HCT116 (cell line): ENCODE results near the gene NAB1. TPM values are rescaled to one million over a fixed set of nuclear protein-coding genes. Genes with fewer than 3 reads are reported as not detected.
"Not testable (repeated sequence)": the region's sequence is repeated elsewhere in the genome, so short reads cannot be mapped to it uniquely, and the experiment has no call there.

Source experiments
- ATAC-seq: fragments of 200-7000 bp; cut with Tn5 transposase; 2 replicates; pipeline ENCODE4 v1.9.1; 2020; ENCODE audit warnings: mild to moderate bottlenecking, moderate library complexity
- BruUV-seq: library from RNA; stranded (reverse); fragments of 400-500 nt; replicated peaks from 2 replicates; lab custom pipeline; 2021; lab: Mats Ljungman, UMichigan
- CTCF ChIA-PET: fragments of 300-600 bp; sonication (Branson Sonifier 250); formaldehyde crosslinking; loops from one replicate; lab custom pipeline; 2021; ENCODE audit warnings: antibody characterized with exemption; lab: Charles Lee
- POLR2A ChIA-PET: fragments of 300-600, 350-600 bp; sonication (Branson Sonifier 250); formaldehyde crosslinking; loops from one replicate; lab custom pipeline; 2021; ENCODE audit warnings: antibody characterized with exemption; lab: Charles Lee
- RAD21 ChIA-PET, 2 experiments: fragments of 300-600 bp; sonication (Branson Sonifier 250); formaldehyde crosslinking; loops; one replicate each; lab custom pipeline; 2023; ENCODE audit warnings: low total read pairs in 2 of 2; ENCODE audit not compliant: uncharacterized antibody in 2 of 2, unreplicated experiment in 2 of 2, low non-redundant PET in 1 of 2; lab: Charles Lee
- DNase-seq: peaks from one replicate; pipeline ENCODE4 v3.0.0-alpha.2; 2010; ENCODE audit warnings: low read depth, low spot score
- H2AFZ ChIP-seq: fragments of 200-600 bp; shearing (Covaris generic), sonication (generic); 2 replicates; pipeline ENCODE4 v1.6.1; 2017; ENCODE audit warnings: low read depth, mixed run types, mixed read lengths, antibody characterized with exemption, low read length; ENCODE audit not compliant: poor library complexity, severe bottlenecking
- H3K27ac ChIP-seq: 2 replicates; pipeline ENCODE4 v1.5.1; 2012; ENCODE audit warnings: low read depth, low read length
- H3K27me3 ChIP-seq: fragments of 200-600 bp; sonication (generic); 2 replicates; pipeline ENCODE4 v1.6.1; 2016; ENCODE audit warnings: mixed run types, low read length, mixed read lengths; ENCODE audit not compliant: insufficient read depth
- H3K36me3 ChIP-seq, 2 experiments: fragments of 200-500 bp in 1 of 2; fragments of 200-600 bp in 1 of 2; sonication (Bioruptor generic) in 1 of 2; sonication (generic) in 1 of 2; 2 replicates each; pipeline versions ENCODE4 v1.5.1 to v1.6.1; 2014 to 2016; ENCODE audit warnings: low read length in 2 of 2, inconsistent platforms in 1 of 2, mixed read lengths in 1 of 2, mixed run types in 1 of 2; ENCODE audit not compliant: insufficient read depth in 2 of 2, control insufficient read depth in 1 of 2
- H3K4me1 ChIP-seq, 2 experiments: fragments of 200-600 bp in 1 of 2; sonication (generic) in 1 of 2; 2 replicates each; pipeline versions ENCODE4 v1.5.1 to v1.6.1; 2012 to 2017; ENCODE audit warnings: low read length in 2 of 2, inconsistent platforms in 1 of 2, mild to moderate bottlenecking in 1 of 2, mixed read lengths in 1 of 2, mixed run types in 1 of 2, moderate library complexity in 1 of 2; ENCODE audit not compliant: insufficient read depth in 2 of 2, control insufficient read depth in 1 of 2
- H3K4me2 ChIP-seq: fragments of 200-600 bp; sonication (generic); 2 replicates; pipeline ENCODE4 v1.6.1; 2017; ENCODE audit warnings: mixed run types, low read length, mixed read lengths
- H3K4me3 ChIP-seq, 2 experiments: fragments of 200-600 bp in 1 of 2; sonication (generic) in 1 of 2; replicated peaks in 1 of 2; 2 replicates each; pipeline ENCODE4 v1.5.1; 2011 to 2016; ENCODE audit warnings: low read length in 2 of 2, control low read depth in 1 of 2, low read depth in 1 of 2, mild to moderate bottlenecking in 1 of 2, mixed read lengths in 1 of 2, mixed run types in 1 of 2
- H3K79me2 ChIP-seq: fragments of 200-600 bp; sonication (generic); 2 replicates; pipeline ENCODE4 v1.6.1; 2017; ENCODE audit warnings: mild to moderate bottlenecking, mixed run types, low read length, moderate library complexity, mixed read lengths; ENCODE audit not compliant: insufficient read depth
- H3K9ac ChIP-seq: fragments of 200-600 bp; sonication (generic); 2 replicates; pipeline ENCODE4 v1.6.1; 2016; ENCODE audit warnings: low read length, mixed read lengths
- H3K9me2 ChIP-seq: fragments of 200-600 bp; sonication (generic), shearing (Covaris generic); 2 replicates; pipeline ENCODE4 v1.6.1; 2017; ENCODE audit warnings: mixed run types, mild to moderate bottlenecking, moderate library complexity; ENCODE audit not compliant: insufficient read depth
- H3K9me3 ChIP-seq, 2 experiments: fragments of 200-500 bp in 1 of 2; fragments of 200-600 bp in 1 of 2; sonication (Bioruptor generic) in 1 of 2; sonication (generic) in 1 of 2; 2 replicates each; pipeline ENCODE4 v1.6.1; 2014 to 2017; ENCODE audit warnings: low read length in 2 of 2, mixed read lengths in 2 of 2, inconsistent platforms in 1 of 2, low read depth in 1 of 2, mild to moderate bottlenecking in 1 of 2, mixed run types in 1 of 2, moderate library complexity in 1 of 2; ENCODE audit not compliant: control insufficient read depth in 1 of 2, insufficient read depth in 1 of 2
- H4K20me1 ChIP-seq: fragments of 200-600 bp; sonication (generic), shearing (Covaris generic); 2 replicates; pipeline ENCODE4 v1.6.1; 2017; ENCODE audit warnings: mixed run types, mild to moderate bottlenecking, moderate library complexity; ENCODE audit not compliant: insufficient read depth
- POLR2AphosphoS5 ChIP-seq: IDR thresholded peaks from 2 replicates; pipeline ENCODE4 v1.6.1; 2011; ENCODE audit warnings: mild to moderate bottlenecking, low read depth, low read length, moderate library complexity
- YY1 ChIP-seq: IDR thresholded peaks from 2 replicates; pipeline ENCODE4 v1.6.1; 2011; ENCODE audit warnings: low read length, low read depth, moderate library complexity, mild to moderate bottlenecking; ENCODE audit not compliant: insufficient replicate concordance; ENCODE audit errors: extremely low read depth
- ZFX ChIP-seq: fragments of 450-650 bp; IDR thresholded peaks from 2 replicates; pipeline ENCODE4 v1.6.1; 2017
- intact Hi-C: fragments of 100-400 bp; cut with micrococcal nuclease; formaldehyde crosslinking; loops from 2 replicates; pipeline ENCODE4 v1.10.0; 2022
- total RNA-seq: library from RNA; stranded (reverse); gene quantifications from one replicate; pipeline ENCODE4 v1.2.1, GENCODE V29; 2021; ENCODE audit not compliant: unreplicated experiment

NAB1 gene
- total RNA-seq, 1 experiment from 2014 or later: 43.8 TPM

GRCh38 chr2:190607657-190608357 lies 41.1 kb upstream of the NAB1 start (continued):
- TF ChIP-seq YY1 (peak; percentile 89), POLR2AphosphoS5 (peak; percentile 59), ZFX (no peak)

- DNase-seq, H2AFZ ChIP-seq, H3K27me3 ChIP-seq, BruUV-seq, RAD21 ChIA-PET, H3K4me3 ChIP-seq, intact Hi-C loops, H3K9me3 ChIP-seq, H4K20me1 ChIP-seq, ATAC-seq, H3K79me2 ChIP-seq, CTCF ChIA-PET, H3K36me3 ChIP-seq, H3K9me2 ChIP-seq: not testable (repeated sequence)
- H3K4me2 ChIP-seq: peak overlapping the region; percentile 81; the same call in 1 of the 2 replicates
- POLR2A ChIA-PET: interaction anchor here (0.8 kb wide), 1 partner anchor 9 kb away, joined by 4 read pairs; no protein-coding TSS in a partner anchor
- H3K9ac ChIP-seq: peak overlapping the region; percentile 68; the same call in 1 of the 2 replicates
- peaks cover 41 to 74% of the 10 kb centered on the region in 2 experiments for H3K4me1 ChIP-seq
- H3K27ac ChIP-seq: peak overlapping the region; percentile 82; the same call in 1 of the 2 replicates
Observed at GRCh38 chr2:190608863-190609262, 40.0 kb upstream of the NAB1 start.

- DNase-seq: not testable (repeated sequence)
Observed at GRCh38 chr2:190609397-190609796, 39.5 kb upstream of the NAB1 start.

GRCh38 chr2:190610528-190610927 lies 38.4 kb upstream of the NAB1 start:
- intact Hi-C loops: not testable (repeated sequence)

More at GRCh38 chr2:190609397-190609796, 39.5 kb upstream of the NAB1 start:
- Histone ChIP-seq H3K4me1 (peaks cover 41 to 68% of the 10 kb centered on the region in 2 experiments), H2AFZ (peak overlapping the region; percentile 73), H3K4me2 (peak overlapping the region; percentile 33; the same call in 1 of the 2 replicates), H3K9ac (peak overlapping the region; percentile 3; the same call in 1 of the 2 replicates)
- H3K9me3 ChIP-seq, H3K27me3 ChIP-seq, CTCF ChIA-PET, BruUV-seq, H3K9me2 ChIP-seq, H4K20me1 ChIP-seq, H3K27ac ChIP-seq, H3K4me3 ChIP-seq, ATAC-seq, H3K36me3 ChIP-seq, H3K79me2 ChIP-seq, intact Hi-C loops, RAD21 ChIA-PET: not testable (repeated sequence)
- POLR2A ChIA-PET: interaction anchor here (0.8 kb wide), 1 partner anchor 9 kb away, joined by 4 read pairs; no protein-coding TSS in a partner anchor

More at GRCh38 chr2:190610528-190610927, 38.4 kb upstream of the NAB1 start:
- H3K9me2 ChIP-seq, H3K36me3 ChIP-seq, ATAC-seq, H3K9ac ChIP-seq, BruUV-seq, H3K4me3 ChIP-seq, RAD21 ChIA-PET, H3K9me3 ChIP-seq, H3K27ac ChIP-seq, H3K4me2 ChIP-seq, H3K79me2 ChIP-seq, H3K27me3 ChIP-seq, POLR2A ChIA-PET, DNase-seq, H4K20me1 ChIP-seq, CTCF ChIA-PET: not testable (repeated sequence)
- Histone ChIP-seq H3K4me1 (peaks cover 40 to 60% of the 10 kb centered on the region in 2 experiments), H2AFZ (peak overlapping the region; percentile 49)
